Medulla oblongata (tissue), 1 donor: ENCODE data around the gene PCDHA8.
"Not testable (repeated sequence)": the region's sequence is repeated elsewhere in the genome, so short reads cannot be mapped to it uniquely, and the experiment has no call there.

ENCODE experiments used
- DNase-seq: peaks from one replicate; pipeline ENCODE4 v3.0.0-alpha.2; 2015; ENCODE audit errors: extremely low spot score

PCDHA8 gene

DNA sequence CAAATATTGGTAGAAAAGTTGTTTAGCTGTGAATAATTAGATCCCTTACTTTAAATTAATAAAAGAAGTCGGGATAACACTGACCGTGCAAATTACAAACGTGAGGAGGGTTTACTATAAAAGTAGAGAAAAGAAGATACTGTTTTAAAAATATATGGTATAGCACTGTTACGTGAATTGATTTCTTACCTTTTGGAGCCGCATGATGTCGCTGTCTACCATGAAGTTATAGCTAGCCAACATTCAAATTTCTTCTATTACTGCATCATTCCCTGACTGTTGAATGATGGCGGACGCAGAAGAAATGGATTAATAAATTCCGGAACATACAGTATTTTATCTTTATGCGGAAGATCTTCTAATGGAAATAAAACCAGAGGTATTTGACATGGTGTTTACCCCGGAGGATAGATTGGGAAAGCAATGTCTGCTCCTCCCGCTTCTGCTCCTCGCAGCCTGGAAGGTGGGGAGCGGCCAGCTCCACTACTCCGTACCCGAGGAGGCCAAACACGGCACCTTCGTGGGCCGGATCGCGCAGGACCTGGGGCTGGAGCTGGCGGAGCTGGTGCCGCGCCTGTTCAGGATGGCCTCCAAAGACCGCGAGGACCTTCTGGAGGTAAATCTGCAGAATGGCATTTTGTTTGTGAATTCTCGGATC, 13.2 kb upstream of the PCDHA8 start, which contains the start of gene PCDHA6:
TSS of gene PCDHA6 (plus strand) at position 257 of the 658 bp plus-strand sequence. CDS start at position 389, 132 bp downstream.
- peak; percentile 31 for DNase-seq

DNA sequence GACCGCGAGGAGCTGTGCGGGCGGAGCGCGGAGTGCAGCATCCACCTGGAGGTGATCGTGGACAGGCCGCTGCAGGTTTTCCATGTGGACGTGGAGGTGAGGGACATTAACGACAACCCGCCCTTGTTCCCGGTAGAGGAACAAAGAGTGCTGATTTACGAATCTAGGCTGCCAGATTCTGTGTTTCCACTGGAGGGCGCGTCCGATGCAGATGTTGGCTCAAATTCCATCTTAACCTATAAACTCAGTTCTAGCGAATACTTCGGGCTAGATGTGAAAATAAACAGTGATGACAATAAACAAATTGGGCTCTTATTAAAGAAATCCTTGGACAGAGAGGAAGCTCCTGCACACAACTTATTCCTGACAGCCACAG, 12.6 kb upstream of the PCDHA8 start:
- peak; percentile 14 for DNase-seq

DNA sequence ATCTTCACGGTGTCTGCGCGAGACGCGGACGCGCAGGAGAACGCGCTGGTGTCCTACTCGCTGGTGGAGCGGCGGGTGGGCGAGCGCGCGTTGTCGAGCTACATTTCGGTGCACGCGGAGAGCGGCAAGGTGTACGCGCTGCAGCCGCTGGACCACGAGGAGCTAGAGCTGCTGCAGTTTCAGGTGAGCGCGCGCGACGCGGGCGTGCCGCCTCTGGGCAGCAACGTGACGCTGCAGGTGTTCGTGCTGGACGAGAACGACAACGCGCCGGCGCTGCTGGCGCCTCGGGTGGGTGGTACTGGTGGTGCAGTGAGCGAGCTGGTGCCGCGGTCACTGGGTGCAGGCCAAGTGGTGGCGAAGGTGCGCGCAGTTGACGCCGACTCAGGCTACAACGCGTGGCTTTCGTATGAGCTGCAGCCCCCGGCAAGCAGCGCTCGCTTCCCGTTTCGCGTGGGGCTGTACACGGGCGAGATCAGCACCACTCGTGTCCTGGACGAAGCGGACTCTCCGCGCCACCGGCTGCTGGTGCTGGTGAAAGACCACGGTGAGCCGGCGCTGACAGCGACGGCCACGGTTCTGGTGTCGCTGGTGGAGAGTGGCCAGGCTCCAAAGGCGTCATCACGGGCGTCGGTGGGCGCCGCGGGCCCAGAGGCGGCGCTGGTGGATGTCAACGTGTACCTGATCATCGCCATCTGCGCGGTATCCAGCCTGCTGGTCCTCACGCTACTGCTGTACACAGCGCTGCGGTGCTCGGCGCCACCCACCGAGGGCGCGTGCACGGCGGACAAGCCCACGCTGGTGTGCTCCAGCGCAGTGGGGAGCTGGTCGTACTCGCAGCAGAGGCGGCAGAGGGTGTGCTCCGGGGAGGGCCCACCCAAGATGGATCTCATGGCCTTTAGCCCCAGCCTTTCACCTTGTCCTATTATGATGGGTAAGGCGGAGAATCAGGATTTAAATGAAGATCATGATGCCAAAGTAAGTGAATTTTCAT, 11.2 kb upstream of the PCDHA8 start:
- not testable (repeated sequence) for DNase-seq

GRCh38 chr5:140833993-140834392, 7.0 kb upstream of the PCDHA8 start, which contains the start of gene PCDHA7:
PCDHA7 (plus strand) TSS chr5:140834269; CDS start chr5:140834384, 115 bp downstream.
- peak; percentile 49 for DNase-seq

- DNase-seq = not testable (repeated sequence)
Observed at GRCh38 chr5:140834439-140835008, 6.5 kb upstream of the PCDHA8 start.

DNA sequence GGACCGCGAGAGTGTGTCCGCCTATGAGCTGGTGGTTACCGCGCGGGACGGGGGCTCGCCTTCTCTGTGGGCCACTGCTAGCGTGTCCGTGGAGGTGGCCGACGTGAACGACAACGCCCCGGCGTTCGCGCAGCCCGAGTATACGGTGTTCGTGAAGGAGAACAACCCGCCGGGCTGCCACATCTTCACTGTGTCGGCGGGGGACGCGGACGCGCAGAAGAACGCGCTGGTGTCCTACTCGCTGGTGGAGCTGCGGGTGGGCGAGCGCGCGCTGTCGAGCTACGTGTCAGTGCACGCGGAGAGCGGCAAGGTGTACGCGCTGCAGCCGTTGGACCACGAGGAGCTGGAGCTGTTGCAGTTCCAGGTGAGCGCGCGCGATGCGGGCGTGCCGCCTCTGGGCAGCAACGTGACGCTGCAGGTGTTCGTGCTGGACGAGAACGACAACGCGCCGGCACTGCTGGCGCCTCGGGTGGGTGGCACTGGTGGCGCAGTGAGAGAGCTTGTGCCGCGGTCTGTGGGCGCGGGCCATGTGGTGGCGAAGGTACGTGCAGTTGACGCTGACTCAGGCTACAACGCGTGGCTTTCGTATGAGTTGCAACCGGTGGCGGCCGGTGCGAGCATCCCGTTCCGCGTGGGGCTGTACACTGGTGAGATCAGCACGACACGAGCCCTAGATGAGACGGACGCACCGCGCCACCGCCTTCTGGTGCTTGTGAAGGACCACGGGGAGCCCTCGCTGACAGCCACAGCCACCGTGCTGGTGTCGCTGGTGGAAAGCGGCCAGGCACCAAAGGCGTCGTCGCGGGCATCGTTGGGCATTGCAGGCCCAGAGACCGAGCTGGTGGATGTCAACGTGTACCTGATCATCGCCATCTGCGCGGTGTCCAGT, 5.1 kb upstream of the PCDHA8 start:
- DNase-seq = no peak

DNA sequence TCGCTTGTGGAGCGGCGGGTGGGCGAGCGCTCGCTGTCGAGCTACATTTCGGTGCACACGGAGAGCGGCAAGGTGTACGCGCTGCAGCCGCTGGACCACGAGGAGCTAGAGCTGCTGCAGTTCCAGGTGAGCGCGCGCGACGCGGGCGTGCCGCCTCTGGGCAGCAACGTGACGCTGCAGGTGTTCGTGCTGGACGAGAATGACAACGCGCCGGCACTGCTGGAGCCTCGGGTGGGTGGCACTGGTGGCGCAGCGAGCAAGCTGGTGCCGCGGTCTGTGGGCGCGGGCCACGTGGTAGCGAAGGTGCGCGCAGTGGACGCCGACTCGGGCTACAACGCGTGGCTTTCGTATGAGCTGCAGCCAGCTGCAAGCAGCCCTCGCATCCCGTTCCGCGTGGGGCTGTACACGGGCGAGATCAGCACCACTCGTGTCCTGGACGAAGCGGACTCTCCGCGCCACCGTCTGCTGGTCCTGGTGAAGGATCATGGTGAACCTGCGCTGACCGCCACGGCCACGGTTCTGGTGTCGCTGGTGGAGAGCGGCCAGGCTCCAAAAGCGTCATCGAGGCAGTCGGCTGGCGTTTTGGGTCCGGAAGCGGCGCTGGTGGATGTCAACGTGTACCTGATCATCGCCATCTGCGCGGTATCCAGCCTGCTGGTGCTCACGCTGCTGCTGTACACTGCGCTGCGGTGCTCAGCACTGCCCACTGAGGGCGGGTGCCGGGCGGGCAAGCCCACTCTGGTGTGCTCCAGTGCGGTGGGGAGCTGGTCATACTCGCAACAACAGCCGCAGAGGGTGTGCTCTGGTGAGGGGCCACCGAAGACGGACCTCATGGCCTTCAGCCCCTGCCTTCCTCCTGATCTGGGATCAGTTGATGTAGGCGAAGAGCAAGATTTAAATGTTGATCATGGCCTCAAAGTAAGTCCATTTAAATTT, 2.1 kb downstream of the PCDHA8 start:
- no peak for DNase-seq

GRCh38 chr5:140848139-140849102, 7.4 kb downstream of the PCDHA8 start, which contains the start of gene PCDHA9:
PCDHA9 (plus strand) TSS chr5:140848382; CDS start chr5:140848496, 114 bp downstream.
- peak; percentile 23 for DNase-seq

- DNase-seq = not testable (repeated sequence)
Observed at GRCh38 chr5:140849831-140850634, 9.0 kb downstream of the PCDHA8 start.

GRCh38 chr5:140855772-140856674, 15.0 kb downstream of the PCDHA8 start, which contains the start of gene PCDHA10:
PCDHA10 (plus strand) TSS chr5:140855897; CDS start chr5:140856049, 152 bp downstream.
- DNase-seq = peak; percentile 85

GRCh38 chr5:140857177-140857986, 16.4 kb downstream of the PCDHA8 start:
- no peak for DNase-seq

GRCh38 chr5:140857987-140858240, 16.9 kb downstream of the PCDHA8 start:
- DNase-seq = no peak

GRCh38 chr5:140862441-140863295, 21.7 kb downstream of the PCDHA8 start:
- no peak for DNase-seq

GRCh38 chr5:140868721-140869554, 28.0 kb downstream of the PCDHA8 start, which contains the start of gene PCDHA11:
PCDHA11 (plus strand) TSS chr5:140868957; CDS start chr5:140869104, 147 bp downstream.
- peak; percentile 70 for DNase-seq
